K562 (cell line): ENCODE data around the gene TAF1B. TPM values are rescaled to one million over a fixed set of nuclear protein-coding genes. Genes with fewer than 3 reads are reported as not detected.

Experiments
- ATAC-seq: fragments of 200-7000 bp; cut with Tn5 transposase; 3 replicates; pipeline ENCODE4 v1.9.1; 2020; ENCODE audit warnings: moderate library complexity
- BruUV-seq: library from RNA; stranded (reverse); fragments of 400-500 nt; replicated peaks from 2 replicates; lab custom pipeline; 2021; lab: Mats Ljungman, UMichigan
- CTCF ChIA-PET: fragments of 300-600 bp; formaldehyde crosslinking; extraction: SDS; loops from one replicate; lab custom pipeline; 2021; ENCODE audit warnings: low intra/inter-chr PET ratio; lab: Yijun Ruan, JAX
- POLR2A ChIA-PET: fragments of 300-600, 350-650 bp; sonication (Branson Sonifier 250); formaldehyde crosslinking; extraction: SDS; loops from one replicate; lab custom pipeline; 2021; ENCODE audit warnings: antibody characterized with exemption, inconsistent platforms; lab: Yijun Ruan, JAX
- DNase-seq, 4 experiments: peaks; one replicate each; pipeline versions ENCODE4 v3.0.0 to v3.0.0-alpha.2; 2011 to 2018; ENCODE audit warnings: low spot score in 3 of 4, mixed read lengths in 3 of 4; ENCODE audit errors: extremely low read depth in 1 of 4
- FAIRE-seq: peaks from 2 replicates; lab custom pipeline; 2011; peaks lifted over from hg19 to GRCh38; lab: Jason Lieb, UNC
- H2AFZ ChIP-seq: 2 replicates; pipeline ENCODE4 v1.6.0; 2011; ENCODE audit warnings: low read depth, low read length, control low read depth, inconsistent platforms
- H3K27ac ChIP-seq: fragments of 200-600 bp; 3 replicates; pipeline ENCODE4 v1.8.0; 2011; ENCODE audit warnings: low read depth, mild to moderate bottlenecking, control low read depth, inconsistent platforms, low read length, moderate library complexity, mixed read lengths; ENCODE audit errors: extremely low read depth
- H3K27me3 ChIP-seq, 2 experiments: fragments of 300-600 bp in 1 of 2; 2 replicates in 1 of 2; 3 replicates in 1 of 2; pipeline versions ENCODE4 v1.6.0 to v1.8.0; 2011; ENCODE audit warnings: inconsistent platforms in 2 of 2, low read length in 2 of 2, mild to moderate bottlenecking in 1 of 2, mixed read lengths in 1 of 2, moderate library complexity in 1 of 2; ENCODE audit not compliant: control insufficient read depth in 2 of 2, insufficient read depth in 2 of 2
- H3K36me3 ChIP-seq: fragments of 300-600 bp; 3 replicates; pipeline ENCODE4 v1.8.0; 2011; ENCODE audit warnings: mild to moderate bottlenecking, low read length, inconsistent platforms; ENCODE audit not compliant: control insufficient read depth, insufficient read depth
- H3K4me1 ChIP-seq, 2 experiments: fragments of 200-600 bp in 1 of 2; replicated peaks in 1 of 2; 2 replicates in 1 of 2; 3 replicates in 1 of 2; pipeline versions ENCODE4 v1.5.1 to v1.8.0; 2011; ENCODE audit warnings: inconsistent platforms in 2 of 2, low read length in 2 of 2, mild to moderate bottlenecking in 1 of 2, mixed read lengths in 1 of 2, moderate library complexity in 1 of 2; ENCODE audit not compliant: control insufficient read depth in 2 of 2, insufficient read depth in 2 of 2
- H3K4me2 ChIP-seq: 2 replicates; pipeline ENCODE4 v1.6.1; 2011; ENCODE audit warnings: low read length, control low read depth, inconsistent platforms, mixed read lengths; ENCODE audit not compliant: insufficient read depth
- H3K4me3 ChIP-seq: fragments of 200-600 bp; sonication (generic), shearing (Covaris generic); 2 replicates; pipeline ENCODE4 v1.5.1; 2016; ENCODE audit warnings: control low read depth, inconsistent platforms
- H3K79me2 ChIP-seq: fragments of 200-600 bp; 3 replicates; pipeline ENCODE4 v1.8.0; 2011; ENCODE audit warnings: low read length, inconsistent platforms; ENCODE audit not compliant: control insufficient read depth, insufficient read depth
- H3K9ac ChIP-seq, 2 experiments: 2 replicates each; pipeline versions ENCODE4 v1.6.0 to v1.6.1; 2011; ENCODE audit warnings: low read depth in 2 of 2, low read length in 2 of 2, control low read depth in 1 of 2, inconsistent platforms in 1 of 2, mild to moderate bottlenecking in 1 of 2, mixed read lengths in 1 of 2; ENCODE audit not compliant: insufficient read depth in 1 of 2
- H3K9me1 ChIP-seq: one replicate; pipeline ENCODE4 v1.6.0; 2011; ENCODE audit warnings: inconsistent platforms, mild to moderate bottlenecking, low read length, moderate library complexity; ENCODE audit not compliant: control insufficient read depth, insufficient read depth
- H3K9me3 ChIP-seq: replicated peaks from 2 replicates; pipeline ENCODE4 v1.5.1; 2011; ENCODE audit warnings: low read depth, low read length, inconsistent platforms; ENCODE audit not compliant: control insufficient read depth, insufficient read depth
- H4K20me1 ChIP-seq: replicated peaks from 2 replicates; pipeline ENCODE4 v1.6.1; 2011; ENCODE audit warnings: low read length, inconsistent platforms, mixed read lengths; ENCODE audit not compliant: control insufficient read depth, insufficient read depth
- ARNT ChIP-seq, 2 experiments: fragments of 450-650 bp; IDR thresholded peaks; 2 replicates each; pipeline ENCODE4 v1.6.1; 2016; ENCODE audit warnings: mild to moderate bottlenecking in 1 of 2
- BCL6 ChIP-seq: fragments of 250-450 bp; sonication (Bioruptor Pico); IDR thresholded peaks from 2 replicates; pipeline ENCODE4 v1.4.0; 2020
- CBFA2T3 ChIP-seq: fragments of 450-650 bp; IDR thresholded peaks from 2 replicates; pipeline ENCODE4 v1.6.1; 2017
- CBX2 ChIP-seq: fragments of 200-600 bp; sonication (generic); IDR thresholded peaks from one replicate; pipeline ENCODE4 v1.6.1; 2012; ENCODE audit warnings: mild to moderate bottlenecking, low read length, inconsistent platforms; ENCODE audit not compliant: insufficient read depth, poor library complexity, severe bottlenecking
- ETV1 ChIP-seq: fragments of 450-650 bp; conservative IDR thresholded peaks from 2 replicates; pipeline ENCODE4 v1.6.1; 2016; ENCODE audit warnings: missing genetic modification characterization, control low read depth, low read depth, missing compliant biosample characterization
- GTF2A2 ChIP-seq: IDR thresholded peaks from 2 replicates; pipeline ENCODE4 v1.6.1; 2016; ENCODE audit warnings: mild to moderate bottlenecking, missing genetic modification characterization, missing compliant biosample characterization
- HIVEP1 ChIP-seq: fragments of 250-450 bp; sonication (Bioruptor Pico); IDR thresholded peaks from 2 replicates; pipeline ENCODE4 v1.4.0; 2020; ENCODE audit warnings: mild to moderate bottlenecking
- IFI16 ChIP-seq: fragments of 250-450 bp; sonication (Bioruptor Pico); IDR thresholded peaks from 2 replicates; pipeline ENCODE4 v2.1.2; 2022; ENCODE audit warnings: mild to moderate bottlenecking, inconsistent platforms
- MAX ChIP-seq: sonication (generic); formaldehyde crosslinking; IDR thresholded peaks from 2 replicates; pipeline ENCODE4 v1.9.0; 2022; ENCODE audit warnings: mild to moderate bottlenecking, missing genetic modification reagents
- MXI1 ChIP-seq: IDR thresholded peaks from 2 replicates; pipeline ENCODE4 v1.6.1; 2011; ENCODE audit warnings: low read depth, mild to moderate bottlenecking, improper control_type of control experiment, low read length
- NEUROD1 ChIP-seq: fragments of 150-350 bp; IDR thresholded peaks from 2 replicates; pipeline ENCODE4 v1.6.1; 2014; ENCODE audit warnings: borderline replicate concordance, low read length, low read depth; ENCODE audit not compliant: partially characterized antibody
- PHF8 ChIP-seq: fragments of 200-600 bp; sonication (generic); IDR thresholded peaks from 2 replicates; pipeline ENCODE4 v1.6.1; 2012; ENCODE audit warnings: mixed run types, mild to moderate bottlenecking, inconsistent platforms, low read length, moderate library complexity, borderline replicate concordance
- POLR3G ChIP-seq: IDR thresholded peaks from 2 replicates; pipeline ENCODE4 v1.6.1; 2011; ENCODE audit not compliant: insufficient read length, insufficient replicate concordance; ENCODE audit errors: extremely low read depth
- SUPT5H ChIP-seq: fragments of 450-650 bp; IDR thresholded peaks from 2 replicates; pipeline ENCODE4 v1.6.1; 2016
- TCF3 ChIP-seq: sonication (generic); formaldehyde crosslinking; IDR thresholded peaks from 2 replicates; pipeline ENCODE4 v1.4.0; 2020; ENCODE audit warnings: mild to moderate bottlenecking, missing genetic modification reagents
- TFAP4 ChIP-seq: sonication (generic); formaldehyde crosslinking; IDR thresholded peaks from 2 replicates; pipeline ENCODE4 v1.8.0; 2022; ENCODE audit warnings: missing genetic modification reagents, mild to moderate bottlenecking, moderate library complexity, borderline replicate concordance
- ZNF121 ChIP-seq: sonication (generic); formaldehyde crosslinking; conservative IDR thresholded peaks from 2 replicates; pipeline ENCODE4 v1.8.0; 2022; ENCODE audit warnings: missing genetic modification reagents
- ZNF316 ChIP-seq: fragments of 450-650 bp; IDR thresholded peaks from 2 replicates; pipeline ENCODE4 v1.6.1; 2016
- WGBS: fragments of 100-300 bp; shearing (Covaris generic); methylation state at CpG from one replicate; pipeline ENCODE4 v1.1.6; 2016; ENCODE audit warnings: low coverage, mixed read lengths; ENCODE audit not compliant: insufficient coverage; ENCODE audit errors: missing lambda C conversion rate; 5-methylcytosine and 5-hydroxymethylcytosine counted together
- in situ Hi-C: fragments of 300-500 bp; cut with MboI; formaldehyde crosslinking; loops from 4 replicates; pipeline ENCODE4 v1.15.0; 2018; ENCODE audit warnings: inconsistent platforms, mixed read lengths
- intact Hi-C: fragments of 100-400 bp; cut with micrococcal nuclease; formaldehyde crosslinking; loops from 2 replicates; pipeline ENCODE4 v1.14.2; 2022
- polyA plus RNA-seq, 8 experiments: library from polyadenylated mRNA; depleted of rRNA in 4 of 8; stranded (reverse) in 5 of 8; unstranded in 3 of 8; fragments of >200 nt; fragmentation: Nextera tagmentation in 2 of 8; fragmentation: Illumina TruSeq in 1 of 8; extraction: Ambion mirVana in 2 of 8; extraction: Trizol in 1 of 8; gene quantifications; 2 replicates each; pipeline versions ENCODE4 v1.2.1 to v1.2.3, GENCODE V29; 2011 to 2014; ENCODE audit warnings: inconsistent platforms in 1 of 8, missing spikeins in 1 of 8
- total RNA-seq, 7 experiments: library from RNA; depleted of rRNA in 6 of 7; stranded (reverse); fragments of >200 nt in 6 of 7; fragmentation: Illumina TruSeq in 2 of 7; extraction: Trizol in 2 of 7; gene quantifications; 2 replicates each; pipeline versions ENCODE4 v1.2.1 to v1.2.3, GENCODE V29; 2011 to 2021; ENCODE audit warnings: low replicate concordance in 1 of 7

TAF1B gene
- total and polyA plus RNA-seq, 9 of the 15 experiments (the other 6 are each of a cell fraction or from before 2014, with no cell fraction given) = 8.8 to 25.1 (median 17.3) TPM

GRCh38 chr2:9959262-9959661 is 116.0 kb downstream of the TAF1B start:
- no peak overlapping the region for H3K4me3 ChIP-seq
- in situ Hi-C loops = no loop called here
- no peak for FAIRE-seq
- no peaks in the 10 kb centered on the region for H3K9me3 ChIP-seq
- H4K20me1 ChIP-seq = no peaks in the 10 kb centered on the region
- ChIA-PET POLR2A (no interaction called here), CTCF (no interaction called here)
- no peaks in the 10 kb centered on the region for H3K27me3 ChIP-seq
- no peak overlapping the region for H3K9ac ChIP-seq
- no peaks in the 10 kb centered on the region; a peak in 2 of 5 replicates for H3K4me1 ChIP-seq
- no peak for DNase-seq
- BruUV-seq = no TSS peak
- H2AFZ ChIP-seq = no peak overlapping the region
- H3K27ac ChIP-seq = no peak overlapping the region
- intact Hi-C loops = no loop called here
- peaks cover 25% of the 10 kb centered on the region; the same call in 2 of the 3 replicates for H3K36me3 ChIP-seq
- no peak for ATAC-seq
- no peaks in the 10 kb centered on the region for H3K79me2 ChIP-seq
- 74% methylated on average over 3 of the region's 3 CpGs for WGBS
- H3K4me2 ChIP-seq = no peak overlapping the region
- no peaks in the 10 kb centered on the region for H3K9me1 ChIP-seq
- TF ChIP-seq ARNT (IDR thresholded peaks at IDR 0.05) = no peak
- TF ChIP-seq ZNF316 = peak; percentile 63

GRCh38 chr2:9961013-9961412 is 117.7 kb downstream of the TAF1B start:
- no TSS peak for BruUV-seq
- ATAC-seq (no peak), DNase-seq (peak in 3 of 4 experiments; percentile 22 to 59 (median 52)), FAIRE-seq (no peak)
- in situ Hi-C loops (no loop called here), intact Hi-C loops (no loop called here)
- no peaks in the 10 kb centered on the region for H3K79me2 ChIP-seq
- no peak overlapping the region for H3K27ac ChIP-seq
- no peak overlapping the region for H3K4me3 ChIP-seq
- ChIA-PET CTCF (no interaction called here), POLR2A (interaction anchor here (0.7 to 1.5 kb wide), 5 partner anchors 9 to 141 kb away, joined by 3 read pairs; no protein-coding TSS in a partner anchor)
- no peaks in the 10 kb centered on the region for H3K27me3 ChIP-seq
- no peak overlapping the region for H3K9ac ChIP-seq
- no peaks in the 10 kb centered on the region for H4K20me1 ChIP-seq
- no peaks in the 10 kb centered on the region for H3K9me1 ChIP-seq
- H3K36me3 ChIP-seq = peaks cover 26% of the 10 kb centered on the region; the same call in 2 of the 3 replicates
- no peak overlapping the region for H2AFZ ChIP-seq
- WGBS = 57% methylated on average over 9 of the region's 10 CpGs
- no peak overlapping the region for H3K4me2 ChIP-seq
- no peaks in the 10 kb centered on the region for H3K9me3 ChIP-seq
- no peaks in the 10 kb centered on the region; a peak in 2 of 5 replicates for H3K4me1 ChIP-seq
- TF ChIP-seq MXI1 (0 out of 2 replicates have a peak, but pooled peaks have one; percentile 27), ZNF121 (no peak), ETV1 (tag) (no peak), TCF3 (CRISPR knock-in tag) (0 out of 2 replicates have a peak, but pooled peaks have one; percentile 22), BCL6 (no peak), IFI16 (CRISPR knock-in tag) (no peak), NEUROD1 (no peak), HIVEP1 (CRISPR knock-in tag) (no peak), SUPT5H (no peak), POLR3G (no peak), CBX2 (no peak), MAX (CRISPR knock-in tag) (no peak), CBFA2T3 (peak; percentile 42), GTF2A2 (tag) (no peak), PHF8 (no peak), TFAP4 (peak; percentile 48; the same call in 1 of the 2 replicates)
